Measurements from ENCODE around the gene ARID3A.
"Not testable (repeated sequence)": the region's sequence is repeated elsewhere in the genome, so short reads cannot be mapped to it uniquely, and the experiment has no call there.

ARID3A gene

GRCh38 chr19:955803-956765 lies 30.2 kb downstream of the ARID3A start:
- Histone ChIP-seq H3K27me3 (replicated peaks; ENCODE audit: insufficient read depth, low read length) (no peaks in the 10 kb centered on the region), H3K4me2 (ENCODE audit: low read depth, low read length) (no peak overlapping the region), H4K20me1 (ENCODE audit: insufficient read depth, low read length) (no peaks in the 10 kb centered on the region), H3K4me3 (ENCODE audit: low read length) (no peak overlapping the region), H2AFZ (ENCODE audit: low read length) (no peak overlapping the region), H3K79me2 (ENCODE audit: low read length) (peaks cover 15% of the 10 kb centered on the region; the same call in 1 of the 2 replicates), H3K9me3 (replicated peaks; ENCODE audit: insufficient read depth, low read length) (no peaks in the 10 kb centered on the region), H3K9ac (ENCODE audit: low read length) (no peak overlapping the region), H3K36me3 (replicated peaks; ENCODE audit: insufficient read depth, low read length) (no peaks in the 10 kb centered on the region), H3K4me1 (ENCODE audit: low read length) (no peaks in the 10 kb centered on the region), H3F3A (ENCODE audit: insufficient read depth, low read length) (no peaks in the 10 kb centered on the region), H3K9me2 (replicated peaks; ENCODE audit: insufficient read depth, low read length) (no peaks in the 10 kb centered on the region), H3K27ac (ENCODE audit: low read length) (no peak overlapping the region)
- no peak for TF ChIP-seq EZH2 (optimal IDR thresholded peaks at IDR 0.05; ENCODE audit: low read depth, low read length)
- TF ChIP-seq CTCF (IDR thresholded peaks at IDR 0.05; ENCODE audit: low read length) = no peak
- no peak for TF ChIP-seq EZH2phosphoT487 (IDR thresholded peaks at IDR 0.05; ENCODE audit: low read length)
- DNase-seq = no peak

GRCh38 chr19:956766-957440 lies 31.1 kb downstream of the ARID3A start:
- Histone ChIP-seq H3K4me3 (ENCODE audit: low read length) (no peak overlapping the region), H3K9ac (ENCODE audit: low read length) (no peak overlapping the region), H3K9me2 (replicated peaks; ENCODE audit: insufficient read depth, low read length) (no peaks in the 10 kb centered on the region), H3K27me3 (replicated peaks; ENCODE audit: insufficient read depth, low read length) (no peaks in the 10 kb centered on the region), H4K20me1 (ENCODE audit: insufficient read depth, low read length) (no peaks in the 10 kb centered on the region), H2AFZ (ENCODE audit: low read length) (no peak overlapping the region), H3F3A (ENCODE audit: insufficient read depth, low read length) (no peaks in the 10 kb centered on the region), H3K4me2 (ENCODE audit: low read depth, low read length) (no peak overlapping the region), H3K9me3 (replicated peaks; ENCODE audit: insufficient read depth, low read length) (no peaks in the 10 kb centered on the region), H3K27ac (ENCODE audit: low read length) (no peak overlapping the region), H3K79me2 (ENCODE audit: low read length) (peaks cover 15% of the 10 kb centered on the region; the same call in 1 of the 2 replicates), H3K36me3 (replicated peaks; ENCODE audit: insufficient read depth, low read length) (no peaks in the 10 kb centered on the region), H3K4me1 (ENCODE audit: low read length) (no peaks in the 10 kb centered on the region)
- no peak for DNase-seq
- TF ChIP-seq EZH2phosphoT487 (IDR thresholded peaks at IDR 0.05; ENCODE audit: low read length) (no peak), CTCF (IDR thresholded peaks at IDR 0.05; ENCODE audit: low read length) (no peak), EZH2 (optimal IDR thresholded peaks at IDR 0.05; ENCODE audit: low read depth, low read length) (no peak)

- H2AFZ ChIP-seq (ENCODE audit: low read length); H3K9ac ChIP-seq (ENCODE audit: low read length); H3K27ac ChIP-seq (ENCODE audit: low read length); H3K4me1 ChIP-seq (ENCODE audit: low read length); H3K4me2 ChIP-seq (ENCODE audit: low read depth, low read length); DNase-seq; H3F3A ChIP-seq (ENCODE audit: insufficient read depth, low read length); H4K20me1 ChIP-seq (ENCODE audit: insufficient read depth, low read length); H3K9me3 ChIP-seq (replicated peaks; ENCODE audit: insufficient read depth, low read length); H3K4me3 ChIP-seq (ENCODE audit: low read length); H3K9me2 ChIP-seq (replicated peaks; ENCODE audit: insufficient read depth, low read length); H3K36me3 ChIP-seq (replicated peaks; ENCODE audit: insufficient read depth, low read length); H3K27me3 ChIP-seq (replicated peaks; ENCODE audit: insufficient read depth, low read length): not testable (repeated sequence)
- H3K79me2 ChIP-seq (ENCODE audit: low read length) = peaks cover 13% of the 10 kb centered on the region; the same call in 1 of the 2 replicates
These were observed 31.7 kb downstream of the ARID3A start for GRCh38 chr19:957578-957977.

Measured in MM.1S (cell line).